HUES64 (cell line): Measurements from ENCODE around the gene SEC31A.

Source experiments
- H3K27ac ChIP-seq: 2 replicates; pipeline ENCODE4 v1.7.0; 2013; ENCODE audit warnings: low read depth, low read length, inconsistent platforms
- H3K27me3 ChIP-seq: 2 replicates; pipeline ENCODE4 v1.6.1; 2013; ENCODE audit warnings: mild to moderate bottlenecking, low read length; ENCODE audit not compliant: insufficient read depth
- H3K36me3 ChIP-seq: 2 replicates; pipeline ENCODE4 v1.6.1; 2013; ENCODE audit warnings: mild to moderate bottlenecking, low read length; ENCODE audit not compliant: insufficient read depth
- H3K4me1 ChIP-seq: 2 replicates; pipeline ENCODE4 v1.6.1; 2013; ENCODE audit warnings: mild to moderate bottlenecking, low read length, moderate library complexity; ENCODE audit not compliant: insufficient read depth
- H3K4me3 ChIP-seq: 2 replicates; pipeline ENCODE4 v1.5.1; 2013; ENCODE audit warnings: mild to moderate bottlenecking, low read length, moderate library complexity
- H3K9ac ChIP-seq: 2 replicates; pipeline ENCODE4 v1.6.1; 2013; ENCODE audit warnings: mild to moderate bottlenecking, low read depth, low read length
- H3K9me3 ChIP-seq: 2 replicates; pipeline ENCODE4 v1.6.1; 2013; ENCODE audit warnings: low read depth, low read length; ENCODE audit not compliant: insufficient read depth
- WGBS: fragments of 150-250, 120-280 bp; methylation state at CpG from one replicate; pipeline ENCODE4 v1.1.7; 2013; ENCODE audit warnings: missing lambda C conversion rate; 5-methylcytosine and 5-hydroxymethylcytosine counted together

SEC31A gene

GRCh38 chr4:82905205-82905604 is 14.3 kb upstream of the SEC31A start:
- H3K36me3 ChIP-seq, result peaks cover 59% of the 10 kb centered on the region
- WGBS, result 95% methylated on average over 2 of the region's 2 CpGs
- no peak overlapping the region for H3K27ac ChIP-seq
- H3K9me3 ChIP-seq, result no peaks in the 10 kb centered on the region
- H3K27me3 ChIP-seq, result no peaks in the 10 kb centered on the region
- H3K4me3 ChIP-seq, result no peak overlapping the region
- H3K4me1 ChIP-seq, result no peaks in the 10 kb centered on the region; the same call in 1 of the 2 replicates
- H3K9ac ChIP-seq, result no peak overlapping the region

DNA sequence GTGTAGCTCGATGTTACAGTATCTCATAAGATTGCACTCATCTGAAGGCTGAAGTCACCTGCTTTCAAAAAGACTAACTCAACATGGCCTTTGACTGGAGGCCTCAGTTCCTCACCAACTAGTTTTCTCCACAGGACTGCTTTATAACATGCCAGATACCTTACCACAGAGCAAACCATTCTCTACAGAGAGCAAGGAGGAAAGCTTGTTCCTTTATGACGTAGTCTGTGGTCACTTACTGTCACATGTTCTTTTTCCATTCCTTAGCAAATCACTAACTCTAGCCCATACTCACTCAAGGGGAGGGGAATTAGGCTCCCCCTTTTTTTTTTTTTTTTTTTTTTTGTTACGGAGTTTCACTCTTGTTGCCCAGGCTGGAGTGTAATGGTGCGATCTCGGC is 12.8 kb upstream of the SEC31A start:
- Histone ChIP-seq H3K9ac (no peak overlapping the region), H3K27ac (no peak overlapping the region), H3K27me3 (no peaks in the 10 kb centered on the region), H3K4me1 (no peaks in the 10 kb centered on the region; the same call in 1 of the 2 replicates), H3K4me3 (no peak overlapping the region), H3K36me3 (peaks cover 52% of the 10 kb centered on the region), H3K9me3 (no peaks in the 10 kb centered on the region)
- 97% methylated on average over 5 of the region's 5 CpGs for WGBS

DNA sequence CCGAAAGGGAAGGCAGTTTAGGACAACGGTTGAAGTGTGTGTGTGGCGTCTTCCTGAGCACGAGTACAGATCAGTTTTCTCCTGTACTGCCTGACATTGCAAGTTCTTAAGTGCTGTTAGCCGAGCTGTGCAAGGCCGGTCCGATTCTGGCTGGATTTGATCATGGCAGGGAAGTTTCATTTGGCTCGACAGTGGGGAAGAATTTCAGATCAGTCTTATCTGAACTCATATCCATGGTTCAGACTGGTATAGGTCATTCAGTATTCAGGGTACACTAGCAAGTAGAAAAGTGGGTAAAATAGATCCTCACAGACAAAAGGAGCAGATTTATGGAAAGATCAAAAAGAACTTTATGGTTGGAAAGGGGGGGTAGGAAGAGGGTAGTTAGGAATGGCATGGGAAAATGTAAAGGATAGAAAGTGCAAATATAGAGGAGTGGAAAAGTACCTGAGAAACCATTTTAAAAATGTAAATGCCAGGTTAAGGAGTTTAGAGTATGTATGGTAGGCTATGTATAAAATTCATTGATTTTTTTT is 10.3 kb upstream of the SEC31A start:
- WGBS, result 2% methylated on average over 8 of the region's 8 CpGs

DNA sequence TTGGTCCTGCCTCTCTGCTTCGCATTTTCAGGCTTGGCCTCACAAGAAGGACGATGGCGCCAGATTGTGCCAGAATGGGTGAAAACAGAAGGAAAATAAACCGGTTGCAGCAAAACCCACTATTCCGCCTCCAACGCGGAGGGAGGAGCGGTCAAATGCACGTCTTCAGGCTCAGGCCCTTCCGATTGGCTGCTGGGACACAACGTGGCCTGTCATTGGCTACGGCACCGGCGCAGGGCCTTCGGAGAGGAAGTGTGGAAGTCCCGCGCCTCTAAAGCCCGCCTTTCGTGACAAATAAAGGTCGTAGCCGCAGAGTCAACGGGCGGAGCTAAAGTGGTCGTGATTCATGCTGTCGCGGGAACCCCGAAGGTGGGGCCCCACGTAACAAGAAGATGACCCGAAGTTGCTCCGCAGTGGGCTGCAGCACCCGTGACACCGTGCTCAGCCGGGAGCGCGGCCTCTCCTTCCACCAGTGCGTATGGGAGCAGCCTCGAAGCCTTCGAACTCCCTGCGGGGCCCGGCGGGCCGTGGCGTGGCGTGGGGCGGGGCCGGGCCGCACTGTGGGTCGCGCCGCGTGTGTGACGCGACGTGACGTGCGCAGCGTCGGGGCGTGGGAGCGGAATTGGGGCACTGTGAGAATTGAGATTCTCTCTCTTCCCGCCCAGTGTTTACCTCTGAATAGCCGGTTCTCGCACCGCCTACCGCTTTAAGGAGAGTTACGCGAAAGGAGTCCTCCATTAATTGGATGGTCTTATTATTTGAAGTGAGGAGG is 9.6 kb upstream of the SEC31A start, which contains the start of gene THAP9:
THAP9 (plus strand) TSS at position 325 of the 772 bp plus-strand sequence; CDS start at position 393, 68 bp downstream.
- H3K9ac ChIP-seq, result peak within 1 kb of the TSS; percentile 94
- peak within 1 kb of the TSS; percentile 98 for H3K27ac ChIP-seq
- no peaks in the 10 kb centered on the region for H3K9me3 ChIP-seq
- WGBS, result under 1% methylated on average over 67 of the region's 67 CpGs
- peaks cover 52% of the 10 kb centered on the region for H3K36me3 ChIP-seq
- H3K27me3 ChIP-seq, result no peaks in the 10 kb centered on the region
- H3K4me1 ChIP-seq, result peaks cover 7% of the 10 kb centered on the region; the same call in 1 of the 2 replicates
- H3K4me3 ChIP-seq, result peak within 1 kb of the TSS; percentile 93

More for the DNA sequence above, 10.3 kb upstream of the SEC31A start:
- H3K36me3 ChIP-seq, result peaks cover 52% of the 10 kb centered on the region
- peak overlapping the region; percentile 98 for H3K27ac ChIP-seq
- H3K9ac ChIP-seq, result peak overlapping the region; percentile 94
- H3K4me3 ChIP-seq, result peak overlapping the region; percentile 93
- no peaks in the 10 kb centered on the region for H3K27me3 ChIP-seq
- peaks cover 7% of the 10 kb centered on the region; the same call in 1 of the 2 replicates for H3K4me1 ChIP-seq
- no peaks in the 10 kb centered on the region for H3K9me3 ChIP-seq

DNA sequence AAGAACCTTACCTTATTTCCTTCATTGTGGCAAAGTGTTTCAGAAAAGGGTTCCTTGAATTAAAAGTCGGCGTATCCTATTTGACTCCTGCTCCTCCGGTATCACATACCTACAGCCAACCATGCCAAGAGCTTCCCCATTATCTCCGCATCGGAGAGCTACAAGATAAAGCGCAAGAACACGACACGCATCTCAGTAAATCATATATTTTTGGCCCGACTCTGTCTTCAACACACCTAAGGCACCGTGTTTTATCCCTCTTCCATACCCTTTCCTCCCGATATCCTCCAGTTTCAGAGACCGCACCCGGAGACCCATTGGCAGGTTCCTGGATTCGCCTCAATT is 9.1 kb upstream of the SEC31A start:
- H3K9me3 ChIP-seq, result no peaks in the 10 kb centered on the region
- no peaks in the 10 kb centered on the region for H3K27me3 ChIP-seq
- H3K36me3 ChIP-seq, result peaks cover 52% of the 10 kb centered on the region
- peak overlapping the region; percentile 93 for H3K4me3 ChIP-seq
- peak overlapping the region; percentile 98 for H3K27ac ChIP-seq
- under 1% methylated on average over 14 of the region's 14 CpGs for WGBS
- H3K4me1 ChIP-seq, result peaks cover 7% of the 10 kb centered on the region; the same call in 1 of the 2 replicates
- H3K9ac ChIP-seq, result peak overlapping the region; percentile 94

- Histone ChIP-seq H3K4me3 (peak overlapping the region; percentile 93), H3K27ac (peak overlapping the region; percentile 98), H3K9ac (peak overlapping the region; percentile 94), H3K9me3 (no peaks in the 10 kb centered on the region), H3K4me1 (peaks cover 7% of the 10 kb centered on the region; the same call in 1 of the 2 replicates), H3K36me3 (peaks cover 53% of the 10 kb centered on the region), H3K27me3 (no peaks in the 10 kb centered on the region)
- 3% methylated on average over 4 of the region's 4 CpGs for WGBS
These were observed 8.6 kb upstream of the SEC31A start for GRCh38 chr4:82899374-82900065.

GRCh38 chr4:82898322-82899243 is 7.6 kb upstream of the SEC31A start:
- no peaks in the 10 kb centered on the region for H3K27me3 ChIP-seq
- H3K27ac ChIP-seq, result no peak overlapping the region
- H3K9me3 ChIP-seq, result no peaks in the 10 kb centered on the region
- WGBS, result 50% methylated on average over 7 of the region's 7 CpGs
- peak overlapping the region; percentile 93 for H3K4me3 ChIP-seq
- peaks cover 60% of the 10 kb centered on the region for H3K36me3 ChIP-seq
- H3K9ac ChIP-seq, result peak overlapping the region; percentile 94
- H3K4me1 ChIP-seq, result peaks cover 7% of the 10 kb centered on the region; the same call in 1 of the 2 replicates

DNA sequence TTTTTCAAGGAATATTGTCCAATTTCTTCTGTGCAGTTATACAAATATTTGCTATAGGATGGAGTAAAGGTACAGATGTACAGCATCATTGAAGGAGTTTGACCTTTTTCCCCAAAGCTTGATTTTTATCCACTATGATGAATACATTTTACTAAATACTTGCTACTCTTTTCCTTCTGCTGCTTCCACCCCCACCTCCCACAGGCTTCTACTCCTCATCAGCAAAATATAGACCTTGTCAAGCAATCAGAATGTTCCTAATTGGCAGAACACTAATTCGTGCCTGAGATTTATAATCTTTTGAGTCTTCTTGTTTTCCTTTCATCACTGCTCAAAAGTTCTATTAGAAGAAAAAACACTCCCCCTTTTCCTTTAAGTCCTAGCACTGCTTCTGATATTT is 5.8 kb upstream of the SEC31A start:
- 94% methylated on average over 1 of the region's 1 CpG for WGBS
- Histone ChIP-seq H3K9me3 (no peaks in the 10 kb centered on the region), H3K27ac (no peak overlapping the region), H3K4me3 (peak overlapping the region; percentile 93), H3K9ac (no peak overlapping the region), H3K4me1 (peaks cover 7% of the 10 kb centered on the region; the same call in 1 of the 2 replicates), H3K27me3 (no peaks in the 10 kb centered on the region), H3K36me3 (peaks cover 69% of the 10 kb centered on the region)

DNA sequence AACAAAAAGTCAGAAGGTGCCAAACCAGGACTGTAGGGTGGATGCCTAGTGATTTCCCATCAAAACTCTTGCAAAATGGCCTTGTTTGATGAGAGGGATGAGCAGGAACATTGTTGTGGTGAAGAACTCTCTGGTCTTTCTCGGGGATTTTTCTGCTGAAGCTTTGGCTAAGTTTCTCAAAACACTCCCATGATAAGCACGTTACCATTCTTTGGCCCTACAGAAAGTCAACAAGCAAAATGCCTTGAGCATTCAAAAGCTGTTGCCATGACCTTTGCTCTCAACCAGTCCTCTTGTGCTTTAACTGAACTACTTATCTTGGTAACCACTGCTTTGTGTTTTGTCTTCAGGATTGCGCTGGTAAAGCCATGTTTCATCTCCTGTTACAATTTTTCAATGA is 3.0 kb upstream of the SEC31A start:
- WGBS, result 85% methylated on average over 3 of the region's 3 CpGs
- Histone ChIP-seq H3K36me3 (peaks cover 63% of the 10 kb centered on the region), H3K4me1 (peaks cover 7% of the 10 kb centered on the region; the same call in 1 of the 2 replicates)

GRCh38 chr4:82892467-82892802 is 1.5 kb upstream of the SEC31A start:
- Histone ChIP-seq H3K27me3 (no peaks in the 10 kb centered on the region), H3K4me3 (peak overlapping the region; percentile 97), H3K36me3 (peaks cover 48% of the 10 kb centered on the region), H3K9ac (peak overlapping the region; percentile 98; the same call in 1 of the 2 replicates), H3K4me1 (peaks cover under 1% of the 10 kb centered on the region; the same call in 1 of the 2 replicates), H3K27ac (no peak overlapping the region; the same call in 1 of the 2 replicates), H3K9me3 (no peaks in the 10 kb centered on the region)
- WGBS, result 87% methylated on average over 1 of the region's 1 CpG

More for the DNA sequence above, 3.0 kb upstream of the SEC31A start:
- Histone ChIP-seq H3K9ac (no peak overlapping the region), H3K27me3 (no peaks in the 10 kb centered on the region), H3K9me3 (no peaks in the 10 kb centered on the region), H3K4me3 (no peak overlapping the region), H3K27ac (no peak overlapping the region; the same call in 1 of the 2 replicates)
